SK-N-SH (cell line): ENCODE data around the gene ZSWIM5. TPM values are rescaled to one million over a fixed set of nuclear protein-coding genes. Genes with fewer than 3 reads are reported as not detected.
"Not testable (repeated sequence)": the region's sequence is repeated elsewhere in the genome, so short reads cannot be mapped to it uniquely, and the experiment has no call there.

Experiments
- CTCF ChIA-PET: fragments of 300-600, 350-600 bp; formaldehyde crosslinking; extraction: SDS; loops from one replicate; lab custom pipeline; 2021; lab: Yijun Ruan, JAX
- POLR2A ChIA-PET: fragments of 350-600 bp; sonication (Branson Sonifier 250); formaldehyde crosslinking; extraction: SDS; loops from one replicate; lab custom pipeline; 2020; ENCODE audit warnings: antibody characterized with exemption, inconsistent platforms; lab: Yijun Ruan, JAX
- DNase-seq: peaks from one replicate; pipeline ENCODE4 v3.0.0; 2012
- H2AFZ ChIP-seq: fragments of 200-600 bp; sonication (generic); 2 replicates; pipeline ENCODE4 v1.8.1; 2016; ENCODE audit warnings: antibody characterized with exemption, mild to moderate bottlenecking, low read depth
- H3F3A ChIP-seq: fragments of 200-600 bp; sonication (generic); replicated peaks from 2 replicates; pipeline ENCODE3; 2016; ENCODE audit warnings: antibody characterized with exemption, mild to moderate bottlenecking; ENCODE audit not compliant: insufficient read depth
- H3K27ac ChIP-seq, 2 experiments: fragments of 200-500 bp in 1 of 2; fragments of 200-600 bp in 1 of 2; sonication (Bioruptor generic) in 1 of 2; sonication (generic), shearing (Covaris generic) in 1 of 2; 2 replicates each; pipeline versions ENCODE4 v1.5.1 to v1.6.1; 2014 to 2016; ENCODE audit warnings: low read depth in 2 of 2, inconsistent platforms in 1 of 2, low read length in 1 of 2, mild to moderate bottlenecking in 1 of 2, mixed read lengths in 1 of 2
- H3K27me3 ChIP-seq: fragments of 200-600 bp; sonication (generic), shearing (Covaris generic); 2 replicates; pipeline ENCODE4 v1.6.1; 2016; ENCODE audit warnings: mixed run types; ENCODE audit not compliant: insufficient read depth
- H3K36me3 ChIP-seq, 2 experiments: fragments of 200-500 bp in 1 of 2; fragments of 200-600 bp in 1 of 2; sonication (Bioruptor generic) in 1 of 2; sonication (generic) in 1 of 2; replicated peaks in 1 of 2; 2 replicates each; pipeline versions ENCODE3 to v1.5.1; 2014 to 2016; ENCODE audit warnings: low read length in 1 of 2, mild to moderate bottlenecking in 1 of 2; ENCODE audit not compliant: insufficient read depth in 2 of 2, control insufficient read depth in 1 of 2
- H3K4me1 ChIP-seq, 2 experiments: fragments of 200-500 bp in 1 of 2; fragments of 200-600 bp in 1 of 2; sonication (Bioruptor generic) in 1 of 2; sonication (generic), shearing (Covaris generic) in 1 of 2; 2 replicates each; pipeline versions ENCODE4 v1.5.1 to v1.6.1; 2014 to 2016; ENCODE audit warnings: low read depth in 1 of 2, low read length in 1 of 2, mixed run types in 1 of 2; ENCODE audit not compliant: insufficient read depth in 2 of 2, control insufficient read depth in 1 of 2
- H3K4me2 ChIP-seq: fragments of 200-600 bp; sonication (generic), shearing (Covaris generic); 2 replicates; pipeline ENCODE4 v1.6.1; 2017; ENCODE audit warnings: mixed run types
- H3K4me3 ChIP-seq, 2 experiments: fragments of 200-500 bp in 1 of 2; fragments of 200-600 bp in 1 of 2; sonication (Bioruptor generic) in 1 of 2; sonication (generic), shearing (Covaris generic) in 1 of 2; 2 replicates each; pipeline versions ENCODE4 v1.5.1 to v1.8.1; 2014 to 2016; ENCODE audit warnings: low read depth in 2 of 2, inconsistent platforms in 1 of 2, low read length in 1 of 2, mild to moderate bottlenecking in 1 of 2, mixed read lengths in 1 of 2, moderate library complexity in 1 of 2
- H3K79me2 ChIP-seq: fragments of 200-600 bp; sonication (generic); 2 replicates; pipeline ENCODE4 v1.8.1; 2017; ENCODE audit warnings: mild to moderate bottlenecking; ENCODE audit not compliant: insufficient read depth
- H3K9ac ChIP-seq: fragments of 200-600 bp; sonication (generic); 2 replicates; pipeline ENCODE4 v1.6.1; 2017; ENCODE audit warnings: mixed run types
- H3K9me2 ChIP-seq: fragments of 200-600 bp; sonication (generic); 2 replicates; pipeline ENCODE4 v1.6.1; 2017; ENCODE audit warnings: mixed run types
- H3K9me3 ChIP-seq: fragments of 200-600 bp; sonication (generic); 2 replicates; pipeline ENCODE4 v1.6.1; 2017; ENCODE audit warnings: mixed run types, mild to moderate bottlenecking, moderate library complexity
- H4K20me1 ChIP-seq: fragments of 200-600 bp; sonication (generic); 2 replicates; pipeline ENCODE4 v1.6.1; 2017; ENCODE audit warnings: mild to moderate bottlenecking, mixed run types; ENCODE audit not compliant: insufficient read depth
- EP300 ChIP-seq, 2 experiments: IDR thresholded peaks; 2 replicates each; pipeline versions ENCODE4 v1.4.0 to v1.6.1; 2012; ENCODE audit warnings: borderline replicate concordance in 1 of 2, low read depth in 1 of 2, low read length in 1 of 2
- FOXJ3 ChIP-seq: sonication (generic); formaldehyde crosslinking; IDR thresholded peaks from 2 replicates; pipeline ENCODE4 v1.5.1; 2020; ENCODE audit warnings: mild to moderate bottlenecking, missing genetic modification reagents
- MXI1 ChIP-seq: IDR thresholded peaks from 2 replicates; pipeline ENCODE4 v1.6.1; 2012; ENCODE audit warnings: mild to moderate bottlenecking, low read depth, low read length, improper control_type of control experiment
- RFX5 ChIP-seq: IDR thresholded peaks from 2 replicates; pipeline ENCODE4 v1.6.1; 2012; ENCODE audit warnings: mild to moderate bottlenecking, improper control_type of control experiment, low read length
- SIN3A ChIP-seq: IDR thresholded peaks from 2 replicates; pipeline ENCODE4 v1.6.1; 2012; ENCODE audit warnings: low read depth, mild to moderate bottlenecking, low read length, moderate library complexity, borderline replicate concordance
- WGBS: methylation state at CpG from one replicate; pipeline ENCODE4 v1.1.6; 2017; ENCODE audit warnings: low lambda C conversion rate; 5-methylcytosine and 5-hydroxymethylcytosine counted together
- polyA plus RNA-seq, 3 experiments: library from polyadenylated mRNA; depleted of rRNA; stranded (reverse); fragments of >200 nt; gene quantifications; 2 replicates each; pipeline ENCODE4 v1.2.3, GENCODE V29; 2012
- TF ChIP-seq, protein P1 (sequence below): fragments of 150-350 bp; IDR thresholded peaks from 2 replicates; pipeline ENCODE4 v1.6.1; 2016; ENCODE audit warnings: mild to moderate bottlenecking, low read depth, low read length

The ZSWIM5 gene
- polyA plus RNA-seq, 1 of the 3 experiments (the other 2 are of a cell fraction) = 0.07 TPM

DNA sequence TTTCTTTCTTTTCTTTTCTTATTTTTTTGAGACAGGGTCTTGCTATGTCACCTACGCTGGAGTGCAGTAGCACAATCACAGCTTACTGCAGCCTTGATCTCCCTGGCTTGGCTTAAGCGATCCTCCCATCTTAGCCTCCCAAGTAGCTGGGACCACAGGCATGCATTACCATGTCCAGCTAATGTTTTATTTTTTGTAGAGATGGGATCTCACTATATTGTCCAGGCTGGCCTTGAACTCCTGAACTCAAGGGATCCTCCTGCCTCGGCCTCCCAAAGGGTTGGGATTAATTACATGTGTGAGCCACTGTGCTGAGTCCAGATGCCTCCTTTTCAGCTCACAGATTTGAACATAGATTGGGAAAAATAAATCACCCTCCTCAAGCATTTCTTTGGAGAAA, 98.6 kb downstream of the ZSWIM5 start:
- Histone ChIP-seq H3K79me2 (no peaks in the 10 kb centered on the region), H3K27me3 (no peaks in the 10 kb centered on the region), H2AFZ (no peak overlapping the region), H3K9me3 (no peaks in the 10 kb centered on the region), H3K9me2 (no peaks in the 10 kb centered on the region), H3K27ac (no peak overlapping the region), H3K9ac (no peak overlapping the region), H3F3A (no peaks in the 10 kb centered on the region), H3K4me3 (no peak overlapping the region), H3K36me3 (no peaks in the 10 kb centered on the region), H4K20me1 (no peaks in the 10 kb centered on the region), H3K4me2 (no peak overlapping the region), H3K4me1 (no peaks in the 10 kb centered on the region)
- ChIA-PET CTCF (no interaction called here), POLR2A (no interaction called here)
- DNase-seq = no peak
- 44% methylated on average over 3 of the region's 3 CpGs for WGBS
- TF ChIP-seq SIN3A = no peak
- TF ChIP-seq, protein P1, sequence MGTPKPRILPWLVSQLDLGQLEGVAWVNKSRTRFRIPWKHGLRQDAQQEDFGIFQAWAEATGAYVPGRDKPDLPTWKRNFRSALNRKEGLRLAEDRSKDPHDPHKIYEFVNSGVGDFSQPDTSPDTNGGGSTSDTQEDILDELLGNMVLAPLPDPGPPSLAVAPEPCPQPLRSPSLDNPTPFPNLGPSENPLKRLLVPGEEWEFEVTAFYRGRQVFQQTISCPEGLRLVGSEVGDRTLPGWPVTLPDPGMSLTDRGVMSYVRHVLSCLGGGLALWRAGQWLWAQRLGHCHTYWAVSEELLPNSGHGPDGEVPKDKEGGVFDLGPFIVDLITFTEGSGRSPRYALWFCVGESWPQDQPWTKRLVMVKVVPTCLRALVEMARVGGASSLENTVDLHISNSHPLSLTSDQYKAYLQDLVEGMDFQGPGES = no peak
- TF ChIP-seq RFX5 = no peak
- no peak for TF ChIP-seq FOXJ3 (CRISPR knock-in tag)
- no peak for TF ChIP-seq EP300 (IDR thresholded peaks at IDR 0.05; ENCODE audit: borderline replicate concordance in 1 of 2, low read depth in 1 of 2, low read length in 1 of 2)
- TF ChIP-seq MXI1 = no peak

DNA sequence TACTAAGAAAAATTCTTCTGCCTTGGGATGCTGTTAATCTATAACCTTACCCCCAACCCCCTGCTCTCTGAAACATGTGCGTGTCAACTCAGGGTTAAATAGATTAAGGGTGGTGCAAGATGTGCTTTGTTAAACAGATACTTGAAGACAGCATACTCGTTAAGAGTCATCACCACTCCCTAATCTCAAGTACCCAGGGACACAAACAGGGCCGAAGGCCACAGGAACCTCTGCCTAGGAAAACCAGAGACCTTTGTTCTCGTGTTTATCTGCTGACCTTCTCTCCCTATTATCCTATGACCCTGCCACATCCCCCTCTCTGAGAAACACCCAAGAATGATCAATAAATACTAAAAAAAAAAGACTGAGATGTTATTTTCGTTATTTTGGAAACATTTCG, 99.5 kb downstream of the ZSWIM5 start:
- H3K9ac ChIP-seq, H3K9me3 ChIP-seq, H3K36me3 ChIP-seq, H3K27ac ChIP-seq, H3K79me2 ChIP-seq, H3K4me1 ChIP-seq, H3K4me3 ChIP-seq, DNase-seq, H3K9me2 ChIP-seq, H4K20me1 ChIP-seq, H3F3A ChIP-seq, H2AFZ ChIP-seq, CTCF ChIA-PET, POLR2A ChIA-PET, H3K4me2 ChIP-seq, H3K27me3 ChIP-seq: not testable (repeated sequence)
- WGBS = 29% methylated on average over 6 of the region's 6 CpGs

DNA sequence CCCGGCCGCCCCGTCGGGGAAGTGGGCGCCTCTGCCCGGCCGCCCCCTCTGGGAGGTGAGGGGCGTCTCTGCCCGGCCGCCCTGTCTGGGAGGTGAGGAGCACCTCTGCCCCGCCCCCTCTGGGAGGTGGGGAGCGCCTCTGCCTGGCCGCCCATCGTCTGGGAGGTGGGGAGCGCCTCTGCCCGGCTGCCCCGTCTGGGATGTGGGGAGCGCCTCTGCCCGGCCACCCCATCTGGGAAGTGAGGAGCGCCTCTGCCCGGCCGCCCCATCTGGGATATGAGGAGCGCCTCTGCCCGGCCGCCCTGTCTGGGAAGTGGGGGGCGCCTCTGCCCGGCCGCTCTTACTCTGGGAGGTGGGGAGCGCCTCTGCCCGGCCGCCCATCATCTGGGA, 100.3 kb downstream of the ZSWIM5 start:
- H3K9ac ChIP-seq, H3K4me3 ChIP-seq, H3K4me2 ChIP-seq, DNase-seq, H3K4me1 ChIP-seq, H3K9me2 ChIP-seq, H3K27me3 ChIP-seq, POLR2A ChIA-PET, H4K20me1 ChIP-seq, H3K27ac ChIP-seq, H3K36me3 ChIP-seq, H3K9me3 ChIP-seq, H3F3A ChIP-seq, H3K79me2 ChIP-seq, H2AFZ ChIP-seq, CTCF ChIA-PET: not testable (repeated sequence)
- WGBS = 70% methylated on average over 2 of the region's 31 CpGs

DNA sequence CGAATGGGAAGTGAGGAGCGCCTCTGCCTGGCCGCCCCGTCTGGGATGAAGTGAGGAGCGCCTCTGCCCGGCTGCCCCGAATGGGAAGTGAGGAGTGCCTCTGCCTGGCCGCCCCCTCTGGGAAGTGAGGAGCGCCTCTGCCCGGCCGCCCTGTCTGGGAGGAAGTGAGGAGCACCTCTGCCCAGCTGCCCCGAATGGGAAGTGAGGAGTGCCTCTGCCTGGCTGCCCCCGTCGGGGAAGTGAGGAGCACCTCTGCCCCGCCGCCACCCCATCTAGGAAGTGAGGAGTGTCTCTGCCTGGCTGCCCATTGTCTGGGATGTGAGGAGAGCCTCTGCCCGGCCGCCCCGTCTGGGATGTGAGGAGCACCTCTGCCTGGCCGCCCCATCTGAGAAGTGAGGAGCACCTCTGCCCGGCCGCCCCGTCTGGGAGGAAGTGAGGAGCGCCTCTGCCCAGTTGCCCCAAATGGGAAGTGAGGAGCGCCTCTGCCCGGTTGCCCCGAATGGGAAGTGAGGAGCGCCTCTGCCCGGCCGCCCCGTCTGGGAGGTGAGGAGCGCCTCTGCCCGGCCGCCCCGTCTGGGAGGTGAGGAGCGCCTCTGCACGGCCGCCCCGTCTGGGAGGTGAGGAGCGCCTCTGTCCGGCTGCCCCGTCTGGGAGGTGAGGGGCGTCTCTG, 100.8 kb downstream of the ZSWIM5 start:
- 87% methylated on average over 26 of the region's 43 CpGs for WGBS
- H3K9ac ChIP-seq, H2AFZ ChIP-seq, H3F3A ChIP-seq, H3K27ac ChIP-seq, DNase-seq, H3K27me3 ChIP-seq, H4K20me1 ChIP-seq, H3K4me1 ChIP-seq, H3K9me3 ChIP-seq, H3K79me2 ChIP-seq, POLR2A ChIA-PET, H3K36me3 ChIP-seq, H3K4me3 ChIP-seq, H3K4me2 ChIP-seq, H3K9me2 ChIP-seq, CTCF ChIA-PET: not testable (repeated sequence)
